Neural cell (in vitro differentiated cells): ENCODE data around the gene AATK. TPM values are rescaled to one million over a fixed set of nuclear protein-coding genes. Genes with fewer than 3 reads are reported as not detected.

ENCODE experiments used
- H2AFZ ChIP-seq: fragments of 200-600, 300-800 bp; sonication (generic), shearing (Covaris generic); 2 replicates; pipeline ENCODE4 v1.6.0; 2014; ENCODE audit warnings: low read depth, mild to moderate bottlenecking, antibody characterized with exemption, low read length, moderate library complexity
- H3F3A ChIP-seq: fragments of 200-600 bp; shearing (Covaris generic); 2 replicates; pipeline ENCODE4 v1.6.1; 2016; ENCODE audit warnings: mild to moderate bottlenecking, moderate library complexity, mixed read lengths, antibody characterized with exemption, low read length; ENCODE audit not compliant: insufficient read depth, poor library complexity, severe bottlenecking
- H3K27ac ChIP-seq: fragments of 200-600, 300-800 bp; sonication (generic), shearing (Covaris generic); 2 replicates; pipeline ENCODE4 v1.5.1; 2014; ENCODE audit warnings: mild to moderate bottlenecking, low read length, moderate library complexity
- H3K27me3 ChIP-seq: fragments of 300-800, 200-600 bp; sonication (generic), shearing (Covaris generic); 2 replicates; pipeline ENCODE4 v1.6.0; 2014; ENCODE audit warnings: mild to moderate bottlenecking, low read depth, low read length, moderate library complexity; ENCODE audit not compliant: insufficient read depth
- H3K36me3 ChIP-seq: fragments of 300-800, 200-600 bp; sonication (generic), shearing (Covaris generic); 2 replicates; pipeline ENCODE4 v1.5.1; 2014; ENCODE audit warnings: mild to moderate bottlenecking, antibody characterized with exemption, low read length, moderate library complexity; ENCODE audit not compliant: insufficient read depth
- H3K4me2 ChIP-seq: fragments of 300-800, 200-600 bp; sonication (generic), shearing (Covaris generic); 2 replicates; pipeline ENCODE4 v1.6.0; 2014; ENCODE audit warnings: mild to moderate bottlenecking, low read length
- H3K4me3 ChIP-seq: fragments of 300-800, 200-600 bp; sonication (generic), shearing (Covaris generic); 2 replicates; pipeline ENCODE4 v1.5.1; 2014; ENCODE audit warnings: mild to moderate bottlenecking, low read length, moderate library complexity
- H3K79me2 ChIP-seq: fragments of 200-600 bp; shearing (Covaris generic); replicated peaks from 2 replicates; pipeline ENCODE4 v1.6.0; 2014; ENCODE audit warnings: mild to moderate bottlenecking, low read length, moderate library complexity; ENCODE audit not compliant: insufficient read depth
- H3K9ac ChIP-seq: fragments of 300-800, 200-600 bp; sonication (generic), shearing (Covaris generic); 2 replicates; pipeline ENCODE4 v1.6.1; 2016; ENCODE audit warnings: mild to moderate bottlenecking, low read length, mixed read lengths
- H3K9me2 ChIP-seq: fragments of 200-600 bp; shearing (Covaris generic); 2 replicates; pipeline ENCODE4 v1.6.1; 2016; ENCODE audit warnings: mild to moderate bottlenecking, low read length, mixed read lengths; ENCODE audit not compliant: insufficient read depth
- H3K9me3 ChIP-seq: fragments of 200-600, 300-800 bp; sonication (generic), shearing (Covaris generic); 2 replicates; pipeline ENCODE4 v1.6.1; 2016; ENCODE audit warnings: mild to moderate bottlenecking, mixed run types, low read length, moderate library complexity, mixed read lengths
- H4K20me1 ChIP-seq: fragments of 200-600 bp; shearing (Covaris generic); 2 replicates; pipeline ENCODE4 v1.6.1; 2016; ENCODE audit warnings: mild to moderate bottlenecking, mixed run types; ENCODE audit not compliant: insufficient read depth
- EP300 ChIP-seq: fragments of 450-650 bp; conservative IDR thresholded peaks from 2 replicates; pipeline ENCODE4 v1.6.1; 2014; ENCODE audit warnings: antibody characterized with exemption, mild to moderate bottlenecking, moderate library complexity; ENCODE audit not compliant: poor library complexity, severe bottlenecking
- EZH2 ChIP-seq: fragments of 200-600, 300-800 bp; shearing (Covaris generic), sonication (generic); IDR thresholded peaks from 2 replicates; pipeline ENCODE4 v1.6.1; 2014; ENCODE audit warnings: antibody characterized with exemption, low read length, borderline replicate concordance, mild to moderate bottlenecking; ENCODE audit not compliant: insufficient read depth, poor library complexity, severe bottlenecking
- MXI1 ChIP-seq: fragments of 450-650 bp; conservative IDR thresholded peaks from 2 replicates; pipeline ENCODE4 v1.6.1; 2014; ENCODE audit warnings: antibody characterized with exemption, mild to moderate bottlenecking; ENCODE audit not compliant: poor library complexity, severe bottlenecking
- POLR2AphosphoS5 ChIP-seq: IDR thresholded peaks from 2 replicates; pipeline ENCODE4 v1.6.1; 2012
- RAD21 ChIP-seq: fragments of 450-650 bp; conservative IDR thresholded peaks from 2 replicates; pipeline ENCODE4 v1.6.1; 2014; ENCODE audit warnings: antibody characterized with exemption, mild to moderate bottlenecking, moderate library complexity
- SMC3 ChIP-seq: fragments of 450-650 bp; conservative IDR thresholded peaks from 2 replicates; pipeline ENCODE4 v1.6.1; 2014; ENCODE audit warnings: antibody characterized with exemption, mild to moderate bottlenecking, moderate library complexity; ENCODE audit not compliant: poor library complexity
- TAF1 ChIP-seq: IDR thresholded peaks from 2 replicates; pipeline ENCODE4 v1.6.1; 2012; ENCODE audit warnings: low read depth
- polyA plus RNA-seq: library from polyadenylated mRNA; depleted of rRNA; stranded (reverse); fragments of >200 nt; gene quantifications from 2 replicates; pipeline ENCODE4 v1.2.3, GENCODE V29; 2014
- TF ChIP-seq, protein P1 (sequence below): fragments of 450-650 bp; IDR thresholded peaks from 2 replicates; pipeline ENCODE4 v1.5.1; 2014; ENCODE audit warnings: antibody characterized with exemption, mild to moderate bottlenecking, moderate library complexity; ENCODE audit not compliant: poor library complexity, severe bottlenecking
- TF ChIP-seq, protein P2 (sequence below): IDR thresholded peaks from 2 replicates; pipeline ENCODE4 v1.6.1; 2012; ENCODE audit warnings: borderline replicate concordance

The AATK gene
- polyA plus RNA-seq, 1 donor from 2014 or later: 11.1 TPM

DNA sequence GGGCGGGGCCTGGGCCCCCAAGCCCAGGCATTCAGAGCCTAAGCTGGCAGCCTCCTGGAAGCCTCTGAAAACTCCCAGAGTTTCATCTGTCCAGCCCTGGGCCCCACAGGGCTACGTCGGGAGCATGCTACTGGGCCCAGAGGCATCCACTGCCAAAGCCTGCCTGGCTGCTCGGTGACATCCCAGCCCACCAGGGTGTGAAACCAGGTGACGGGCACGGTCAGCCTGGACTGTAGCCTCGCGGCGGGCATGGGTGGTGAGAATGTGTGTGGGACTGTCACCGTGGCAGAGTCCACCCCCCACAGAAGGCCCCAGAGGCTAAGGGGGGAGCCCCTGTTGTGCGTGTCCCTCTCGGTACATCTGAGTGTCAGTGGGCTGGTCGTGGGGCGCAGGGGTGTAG, 25.6 kb upstream of the AATK start:
- Histone ChIP-seq H3K4me2 (no peak overlapping the region), H3K36me3 (no peaks in the 10 kb centered on the region)

DNA sequence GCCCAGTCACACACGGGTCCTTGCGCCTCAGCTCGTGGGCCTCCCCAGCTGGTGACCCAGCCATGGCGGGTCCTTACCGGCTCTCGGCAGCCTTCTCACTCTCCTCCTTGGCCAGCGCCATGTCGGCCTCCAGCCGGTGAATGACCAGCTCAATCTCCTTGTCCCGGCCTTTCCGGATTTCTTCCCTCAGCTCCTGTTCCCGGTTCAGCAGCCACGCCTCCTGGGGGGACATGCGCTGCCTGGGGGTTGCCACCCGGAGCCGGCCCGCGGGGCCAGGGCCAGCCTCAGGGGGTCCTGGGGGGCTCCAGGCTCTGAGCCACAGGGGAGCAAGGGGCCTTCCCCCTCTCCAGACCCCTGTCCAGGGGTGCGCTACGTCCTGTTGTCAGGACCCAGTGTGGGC, 25.1 kb upstream of the AATK start:
- Histone ChIP-seq H4K20me1 (no peaks in the 10 kb centered on the region), H2AFZ (no peak overlapping the region), H3K9me3 (no peaks in the 10 kb centered on the region), H3K79me2 (no peaks in the 10 kb centered on the region), H3K27ac (no peak overlapping the region), H3K4me3 (no peak overlapping the region), H3K27me3 (no peaks in the 10 kb centered on the region), H3K9ac (no peak overlapping the region), H3K36me3 (no peaks in the 10 kb centered on the region), H3K9me2 (no peaks in the 10 kb centered on the region), H3K4me2 (no peak overlapping the region), H3F3A (no peaks in the 10 kb centered on the region)
- TF ChIP-seq, protein P1, sequence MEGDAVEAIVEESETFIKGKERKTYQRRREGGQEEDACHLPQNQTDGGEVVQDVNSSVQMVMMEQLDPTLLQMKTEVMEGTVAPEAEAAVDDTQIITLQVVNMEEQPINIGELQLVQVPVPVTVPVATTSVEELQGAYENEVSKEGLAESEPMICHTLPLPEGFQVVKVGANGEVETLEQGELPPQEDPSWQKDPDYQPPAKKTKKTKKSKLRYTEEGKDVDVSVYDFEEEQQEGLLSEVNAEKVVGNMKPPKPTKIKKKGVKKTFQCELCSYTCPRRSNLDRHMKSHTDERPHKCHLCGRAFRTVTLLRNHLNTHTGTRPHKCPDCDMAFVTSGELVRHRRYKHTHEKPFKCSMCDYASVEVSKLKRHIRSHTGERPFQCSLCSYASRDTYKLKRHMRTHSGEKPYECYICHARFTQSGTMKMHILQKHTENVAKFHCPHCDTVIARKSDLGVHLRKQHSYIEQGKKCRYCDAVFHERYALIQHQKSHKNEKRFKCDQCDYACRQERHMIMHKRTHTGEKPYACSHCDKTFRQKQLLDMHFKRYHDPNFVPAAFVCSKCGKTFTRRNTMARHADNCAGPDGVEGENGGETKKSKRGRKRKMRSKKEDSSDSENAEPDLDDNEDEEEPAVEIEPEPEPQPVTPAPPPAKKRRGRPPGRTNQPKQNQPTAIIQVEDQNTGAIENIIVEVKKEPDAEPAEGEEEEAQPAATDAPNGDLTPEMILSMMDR: no peak
- TF ChIP-seq TAF1: no peak
- no peak for TF ChIP-seq SMC3

More for the DNA sequence above, 25.6 kb upstream of the AATK start:
- Histone ChIP-seq H3K9me2 (no peaks in the 10 kb centered on the region), H3K9me3 (no peaks in the 10 kb centered on the region), H3K27me3 (no peaks in the 10 kb centered on the region), H2AFZ (no peak overlapping the region), H3K9ac (no peak overlapping the region), H4K20me1 (no peaks in the 10 kb centered on the region), H3K79me2 (no peaks in the 10 kb centered on the region), H3K4me3 (no peak overlapping the region), H3F3A (no peaks in the 10 kb centered on the region), H3K27ac (no peak overlapping the region)
- TF ChIP-seq TAF1 (no peak), EZH2 (no peak), RAD21 (no peak), MXI1 (no peak), POLR2AphosphoS5 (no peak), SMC3 (no peak), EP300 (no peak)
- TF ChIP-seq, protein P1: no peak
- TF ChIP-seq, protein P2, sequence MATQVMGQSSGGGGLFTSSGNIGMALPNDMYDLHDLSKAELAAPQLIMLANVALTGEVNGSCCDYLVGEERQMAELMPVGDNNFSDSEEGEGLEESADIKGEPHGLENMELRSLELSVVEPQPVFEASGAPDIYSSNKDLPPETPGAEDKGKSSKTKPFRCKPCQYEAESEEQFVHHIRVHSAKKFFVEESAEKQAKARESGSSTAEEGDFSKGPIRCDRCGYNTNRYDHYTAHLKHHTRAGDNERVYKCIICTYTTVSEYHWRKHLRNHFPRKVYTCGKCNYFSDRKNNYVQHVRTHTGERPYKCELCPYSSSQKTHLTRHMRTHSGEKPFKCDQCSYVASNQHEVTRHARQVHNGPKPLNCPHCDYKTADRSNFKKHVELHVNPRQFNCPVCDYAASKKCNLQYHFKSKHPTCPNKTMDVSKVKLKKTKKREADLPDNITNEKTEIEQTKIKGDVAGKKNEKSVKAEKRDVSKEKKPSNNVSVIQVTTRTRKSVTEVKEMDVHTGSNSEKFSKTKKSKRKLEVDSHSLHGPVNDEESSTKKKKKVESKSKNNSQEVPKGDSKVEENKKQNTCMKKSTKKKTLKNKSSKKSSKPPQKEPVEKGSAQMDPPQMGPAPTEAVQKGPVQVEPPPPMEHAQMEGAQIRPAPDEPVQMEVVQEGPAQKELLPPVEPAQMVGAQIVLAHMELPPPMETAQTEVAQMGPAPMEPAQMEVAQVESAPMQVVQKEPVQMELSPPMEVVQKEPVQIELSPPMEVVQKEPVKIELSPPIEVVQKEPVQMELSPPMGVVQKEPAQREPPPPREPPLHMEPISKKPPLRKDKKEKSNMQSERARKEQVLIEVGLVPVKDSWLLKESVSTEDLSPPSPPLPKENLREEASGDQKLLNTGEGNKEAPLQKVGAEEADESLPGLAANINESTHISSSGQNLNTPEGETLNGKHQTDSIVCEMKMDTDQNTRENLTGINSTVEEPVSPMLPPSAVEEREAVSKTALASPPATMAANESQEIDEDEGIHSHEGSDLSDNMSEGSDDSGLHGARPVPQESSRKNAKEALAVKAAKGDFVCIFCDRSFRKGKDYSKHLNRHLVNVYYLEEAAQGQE: no peak
